ENCODE measurements around the gene CD34. TPM values are rescaled to one million over a fixed set of nuclear protein-coding genes. Genes with fewer than 3 reads are reported as not detected.

Gene CD34
- total RNA-seq, 1 donor = 0.36 TPM

DNA sequence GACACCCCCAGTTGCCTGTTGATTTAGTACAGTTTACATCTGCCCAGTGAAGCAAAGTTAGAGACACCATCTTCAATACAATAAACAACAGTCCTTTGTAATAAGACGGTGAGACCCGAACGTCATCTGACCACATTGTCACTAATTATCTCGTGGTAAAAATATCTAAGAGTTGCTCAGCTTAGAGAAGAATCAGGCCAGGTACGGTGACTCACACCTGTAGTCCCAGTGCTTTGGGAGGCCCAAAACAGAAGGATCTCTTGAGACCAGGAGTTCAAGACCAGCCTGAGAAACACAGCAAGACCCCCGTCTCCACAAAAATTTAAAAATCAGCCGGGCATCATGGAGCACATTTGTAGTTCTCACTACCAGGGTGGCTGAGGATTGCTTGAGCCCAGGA lies 53.5 kb downstream of the CD34 start:
- H3K9me3 ChIP-seq (ENCODE audit: low read depth, low read length) = no peaks in the 10 kb centered on the region
- no peak overlapping the region for H2AFZ ChIP-seq (ENCODE audit: low read length)
- H3K27me3 ChIP-seq (ENCODE audit: insufficient read depth, low read length) = no peaks in the 10 kb centered on the region
- H3K4me1 ChIP-seq (ENCODE audit: insufficient read depth, low read length) = peaks cover 6% of the 10 kb centered on the region
- no peak overlapping the region for H3K4me2 ChIP-seq (ENCODE audit: insufficient read depth, low read length)
- H3K36me3 ChIP-seq (ENCODE audit: insufficient read depth, low read length) = peaks cover 3% of the 10 kb centered on the region
- peaks cover 6% of the 10 kb centered on the region for H4K20me1 ChIP-seq (ENCODE audit: insufficient read depth, low read length)
- TF ChIP-seq, protein P1, sequence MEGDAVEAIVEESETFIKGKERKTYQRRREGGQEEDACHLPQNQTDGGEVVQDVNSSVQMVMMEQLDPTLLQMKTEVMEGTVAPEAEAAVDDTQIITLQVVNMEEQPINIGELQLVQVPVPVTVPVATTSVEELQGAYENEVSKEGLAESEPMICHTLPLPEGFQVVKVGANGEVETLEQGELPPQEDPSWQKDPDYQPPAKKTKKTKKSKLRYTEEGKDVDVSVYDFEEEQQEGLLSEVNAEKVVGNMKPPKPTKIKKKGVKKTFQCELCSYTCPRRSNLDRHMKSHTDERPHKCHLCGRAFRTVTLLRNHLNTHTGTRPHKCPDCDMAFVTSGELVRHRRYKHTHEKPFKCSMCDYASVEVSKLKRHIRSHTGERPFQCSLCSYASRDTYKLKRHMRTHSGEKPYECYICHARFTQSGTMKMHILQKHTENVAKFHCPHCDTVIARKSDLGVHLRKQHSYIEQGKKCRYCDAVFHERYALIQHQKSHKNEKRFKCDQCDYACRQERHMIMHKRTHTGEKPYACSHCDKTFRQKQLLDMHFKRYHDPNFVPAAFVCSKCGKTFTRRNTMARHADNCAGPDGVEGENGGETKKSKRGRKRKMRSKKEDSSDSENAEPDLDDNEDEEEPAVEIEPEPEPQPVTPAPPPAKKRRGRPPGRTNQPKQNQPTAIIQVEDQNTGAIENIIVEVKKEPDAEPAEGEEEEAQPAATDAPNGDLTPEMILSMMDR (IDR thresholded peaks at IDR 0.05; ENCODE audit: extremely low read depth, low read depth, low read length) = no peak
- no peak for DNase-seq (ENCODE audit: insufficient read length, low spot score, missing footprints)
- peaks cover 73% of the 10 kb centered on the region for H3K79me2 ChIP-seq (ENCODE audit: insufficient read depth, low read length)
- no peak overlapping the region for H3K4me3 ChIP-seq (ENCODE audit: insufficient read depth, low read length)
- H3K27ac ChIP-seq (ENCODE audit: low read depth, low read length) = no peak overlapping the region

DNA sequence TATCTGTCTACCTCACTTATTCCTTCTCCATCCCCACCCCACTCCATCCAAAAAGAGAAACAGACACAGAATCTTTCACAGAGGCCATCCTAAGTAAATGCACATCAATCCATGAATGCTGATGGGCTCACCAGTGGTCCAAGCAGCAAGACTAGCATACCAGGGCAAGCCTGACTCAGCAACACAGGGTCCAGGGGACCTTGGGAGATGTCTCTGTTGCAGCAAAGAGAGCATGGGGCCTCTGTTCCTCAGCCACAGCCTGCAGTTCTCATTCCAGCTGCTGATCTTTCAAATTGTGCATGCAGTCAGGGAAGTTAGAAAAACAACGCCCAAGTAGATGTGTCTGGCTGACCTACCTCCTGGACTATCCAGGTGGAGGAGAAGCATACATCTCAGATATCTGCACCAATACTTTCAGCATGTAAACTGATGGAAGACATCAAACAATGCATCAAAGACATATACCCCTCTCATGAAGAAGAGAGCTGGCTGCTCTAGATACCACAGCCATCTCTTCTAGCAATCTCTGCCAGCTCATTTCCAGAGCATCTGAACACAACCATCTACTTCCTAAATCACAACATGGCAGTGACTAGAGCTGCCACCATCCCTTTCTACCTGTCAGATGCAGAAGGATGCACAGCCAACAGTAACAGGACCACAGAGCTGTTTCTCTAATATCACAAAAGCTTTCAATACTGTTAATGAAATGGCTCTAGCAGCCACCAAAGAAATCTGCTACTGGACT lies 54.5 kb downstream of the CD34 start:
- H4K20me1 ChIP-seq (ENCODE audit: insufficient read depth, low read length) = peaks cover 3% of the 10 kb centered on the region
- DNase-seq (ENCODE audit: insufficient read length, low spot score, missing footprints) = no peak
- H3K4me1 ChIP-seq (ENCODE audit: insufficient read depth, low read length) = peaks cover 4% of the 10 kb centered on the region
- TF ChIP-seq, protein P1 (IDR thresholded peaks at IDR 0.05; ENCODE audit: extremely low read depth, low read depth, low read length) = no peak
- H3K36me3 ChIP-seq (ENCODE audit: insufficient read depth, low read length) = peaks cover 3% of the 10 kb centered on the region
- H3K4me2 ChIP-seq (ENCODE audit: insufficient read depth, low read length) = no peak overlapping the region
- H2AFZ ChIP-seq (ENCODE audit: low read length) = no peak overlapping the region
- H3K4me3 ChIP-seq (ENCODE audit: insufficient read depth, low read length) = no peak overlapping the region
- H3K79me2 ChIP-seq (ENCODE audit: insufficient read depth, low read length) = peaks cover 73% of the 10 kb centered on the region
- no peaks in the 10 kb centered on the region for H3K27me3 ChIP-seq (ENCODE audit: insufficient read depth, low read length)
- H3K27ac ChIP-seq (ENCODE audit: low read depth, low read length) = no peak overlapping the region
- no peaks in the 10 kb centered on the region for H3K9me3 ChIP-seq (ENCODE audit: low read depth, low read length)

DNA sequence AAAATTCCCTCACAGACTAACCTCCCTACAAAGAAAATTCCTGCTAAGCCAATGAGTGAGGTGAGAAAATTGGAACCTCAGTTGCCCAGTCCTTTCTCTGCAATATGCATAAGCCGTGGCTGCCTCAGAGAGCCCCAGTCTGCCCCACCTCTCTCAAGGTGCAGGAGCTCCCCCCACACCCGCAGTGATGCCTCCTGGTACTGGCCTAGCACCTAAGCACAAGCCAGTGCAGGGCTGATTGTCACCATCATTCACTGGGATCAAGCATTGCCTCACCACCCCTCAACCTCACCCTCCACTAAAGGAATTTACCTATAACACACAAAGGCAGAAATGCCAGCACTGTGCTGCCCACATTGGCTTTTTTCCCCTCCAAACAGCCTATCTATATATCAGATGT lies 56.9 kb downstream of the CD34 start:
- Histone ChIP-seq H3K9me3 (ENCODE audit: low read depth, low read length) (no peaks in the 10 kb centered on the region), H3K36me3 (ENCODE audit: insufficient read depth, low read length) (peaks cover 3% of the 10 kb centered on the region), H3K27me3 (ENCODE audit: insufficient read depth, low read length) (no peaks in the 10 kb centered on the region), H3K4me2 (ENCODE audit: insufficient read depth, low read length) (no peak overlapping the region), H3K4me1 (ENCODE audit: insufficient read depth, low read length) (peaks cover 4% of the 10 kb centered on the region), H3K4me3 (ENCODE audit: insufficient read depth, low read length) (no peak overlapping the region), H3K79me2 (ENCODE audit: insufficient read depth, low read length) (peaks cover 68% of the 10 kb centered on the region), H3K27ac (ENCODE audit: low read depth, low read length) (no peak overlapping the region), H4K20me1 (ENCODE audit: insufficient read depth, low read length) (peaks cover 3% of the 10 kb centered on the region), H2AFZ (ENCODE audit: low read length) (no peak overlapping the region)
- no peak for DNase-seq (ENCODE audit: insufficient read length, low spot score, missing footprints)
- TF ChIP-seq, protein P1 (IDR thresholded peaks at IDR 0.05; ENCODE audit: extremely low read depth, low read depth, low read length) = no peak

DNA sequence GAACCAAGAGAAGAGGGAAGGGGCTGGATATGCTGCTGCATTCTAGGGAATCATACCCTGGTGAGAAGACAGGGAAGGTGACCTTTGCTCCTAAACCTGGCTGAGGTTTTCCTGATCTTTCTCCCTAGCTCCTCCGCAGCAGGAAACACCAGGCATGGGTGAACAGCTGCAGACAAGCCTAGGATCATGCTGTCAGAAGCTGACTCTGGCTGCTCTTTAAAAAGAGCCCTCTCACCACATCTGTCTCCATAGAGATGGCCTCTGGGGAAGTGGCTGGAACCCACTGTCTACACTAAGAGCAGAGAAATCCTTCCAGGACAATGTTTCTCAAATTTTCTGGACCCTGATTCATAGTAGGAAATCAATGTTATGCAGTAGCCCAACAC lies 57.6 kb downstream of the CD34 start:
- no peak overlapping the region for H2AFZ ChIP-seq (ENCODE audit: low read length)
- H3K4me2 ChIP-seq (ENCODE audit: insufficient read depth, low read length) = no peak overlapping the region
- H3K4me3 ChIP-seq (ENCODE audit: insufficient read depth, low read length) = no peak overlapping the region
- H3K27ac ChIP-seq (ENCODE audit: low read depth, low read length) = no peak overlapping the region
- H3K79me2 ChIP-seq (ENCODE audit: insufficient read depth, low read length) = peaks cover 62% of the 10 kb centered on the region
- no peak for DNase-seq (ENCODE audit: insufficient read length, low spot score, missing footprints)
- H3K36me3 ChIP-seq (ENCODE audit: insufficient read depth, low read length) = peaks cover 3% of the 10 kb centered on the region
- H3K9me3 ChIP-seq (ENCODE audit: low read depth, low read length) = no peaks in the 10 kb centered on the region
- H3K27me3 ChIP-seq (ENCODE audit: insufficient read depth, low read length) = no peaks in the 10 kb centered on the region
- H3K4me1 ChIP-seq (ENCODE audit: insufficient read depth, low read length) = peaks cover 3% of the 10 kb centered on the region
- TF ChIP-seq, protein P1 (IDR thresholded peaks at IDR 0.05; ENCODE audit: extremely low read depth, low read depth, low read length) = no peak
- H4K20me1 ChIP-seq (ENCODE audit: insufficient read depth, low read length) = peaks cover 3% of the 10 kb centered on the region
